SJSA1 (cell line): Measurements from ENCODE around the gene SLC24A5. TPM values are rescaled to one million over a fixed set of nuclear protein-coding genes. Genes with fewer than 3 reads are reported as not detected.

Experiments
- DNase-seq, 2 experiments: peaks; one replicate each; pipeline ENCODE4 v3.0.0-alpha.2; 2015 to 2020; ENCODE audit warnings: low spot score in 2 of 2, low read depth in 1 of 2
- H3K27ac ChIP-seq: fragments of 250-450 bp; sonication (Bioruptor Pico); 2 replicates; pipeline ENCODE4 v1.5.1; 2020; ENCODE audit warnings: mild to moderate bottlenecking, moderate library complexity
- H3K27me3 ChIP-seq: fragments of 250-450 bp; sonication (Bioruptor Pico); replicated peaks from 2 replicates; pipeline ENCODE4 v1.5.1; 2020; ENCODE audit warnings: mild to moderate bottlenecking, moderate library complexity
- H3K36me3 ChIP-seq: fragments of 250-450 bp; sonication (Bioruptor Pico); 2 replicates; pipeline ENCODE4 v1.5.1; 2020; ENCODE audit warnings: mild to moderate bottlenecking
- H3K4me1 ChIP-seq: fragments of 250-450 bp; sonication (Bioruptor Pico); replicated peaks from 2 replicates; pipeline ENCODE4 v1.6.1; 2021; ENCODE audit warnings: mild to moderate bottlenecking
- H3K4me3 ChIP-seq: fragments of 250-450 bp; sonication (Bioruptor Pico); 2 replicates; pipeline ENCODE4 v1.5.1; 2020; ENCODE audit warnings: mild to moderate bottlenecking
- H3K9me3 ChIP-seq: fragments of 250-450 bp; sonication (Bioruptor Pico); replicated peaks from 2 replicates; pipeline ENCODE4 v1.5.1; 2020; ENCODE audit warnings: mild to moderate bottlenecking
- total RNA-seq: library from RNA; depleted of rRNA; stranded (reverse); fragments of >200 nt; shearing (Covaris generic); gene quantifications from 2 replicates; pipeline ENCODE4 v1.2.3, GENCODE V29; 2014

SLC24A5 gene
- total RNA-seq, 1 experiment from 2014 or later: not detected

DNA sequence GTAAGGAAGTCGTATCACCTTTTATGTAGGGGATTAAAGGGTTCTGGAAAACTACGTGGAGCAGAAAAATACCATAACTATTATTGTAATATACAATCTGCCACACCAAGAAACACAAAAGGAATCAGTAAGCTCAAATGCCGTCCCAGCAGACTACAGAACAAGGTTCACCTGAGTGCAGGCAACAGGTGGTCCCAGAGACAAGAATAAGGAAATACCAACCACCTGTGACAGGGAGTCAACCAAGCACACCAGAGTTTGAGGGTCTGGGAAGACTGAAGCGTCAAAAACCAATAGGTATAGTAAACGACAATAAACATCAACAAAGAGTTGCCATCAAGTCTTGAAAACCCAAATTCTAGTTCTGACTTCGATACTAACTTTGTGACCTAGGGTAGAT, 12.1 kb downstream of the SLC24A5 start:
- no peak for DNase-seq
- H3K4me3 ChIP-seq: no peak overlapping the region

DNA sequence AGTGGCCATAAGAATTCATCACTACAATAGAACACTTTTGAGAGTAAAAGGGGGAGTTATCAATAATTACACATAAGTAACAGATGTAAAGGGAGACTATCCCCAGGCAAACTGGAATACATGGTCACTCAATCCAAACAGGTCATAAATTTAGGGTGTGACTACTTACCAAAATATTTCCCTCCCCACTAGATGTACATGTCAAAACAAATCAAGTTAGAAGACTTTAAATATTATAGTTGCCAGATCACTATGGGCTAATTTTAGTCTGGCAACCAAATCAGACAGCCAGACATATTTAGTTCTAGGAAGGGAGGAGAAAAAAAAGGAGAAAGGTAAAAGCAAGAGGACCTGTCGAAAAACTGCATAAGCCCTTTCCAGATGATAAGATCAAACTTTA, 23.1 kb downstream of the SLC24A5 start:
- Histone ChIP-seq H3K27ac (peak overlapping the region; percentile 28; the same call in 1 of the 2 replicates), H3K9me3 (no peaks in the 10 kb centered on the region), H3K4me1 (peaks cover 30% of the 10 kb centered on the region), H3K36me3 (no peaks in the 10 kb centered on the region), H3K4me3 (no peak overlapping the region), H3K27me3 (no peaks in the 10 kb centered on the region)
- DNase-seq: no peak

More for the DNA sequence above, 12.1 kb downstream of the SLC24A5 start:
- no peaks in the 10 kb centered on the region for H3K9me3 ChIP-seq
- H3K27me3 ChIP-seq: peaks cover 6% of the 10 kb centered on the region
- no peaks in the 10 kb centered on the region for H3K36me3 ChIP-seq
- H3K27ac ChIP-seq: no peak overlapping the region
- no peaks in the 10 kb centered on the region for H3K4me1 ChIP-seq

DNA sequence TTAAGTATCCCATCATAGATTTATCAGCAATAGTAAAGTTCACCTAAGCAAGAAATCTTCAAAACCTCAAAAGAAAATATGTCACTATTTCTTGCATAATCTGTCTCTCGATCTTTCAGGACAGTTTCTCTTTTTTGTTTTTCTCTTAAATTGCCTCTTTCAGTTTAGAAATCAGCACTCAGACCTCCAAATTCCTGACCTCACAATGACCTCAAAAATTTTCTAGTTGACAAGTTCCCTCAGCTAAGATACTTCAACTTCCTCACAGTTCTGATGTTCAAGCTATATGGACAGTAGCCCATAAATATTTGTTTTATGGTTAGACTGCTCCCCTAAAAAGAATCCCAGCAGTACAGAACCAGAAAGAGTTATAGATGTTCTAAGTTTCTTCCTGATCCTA, 24.1 kb downstream of the SLC24A5 start:
- Histone ChIP-seq H3K9me3 (no peaks in the 10 kb centered on the region), H3K27ac (peak overlapping the region; percentile 28), H3K4me1 (peaks cover 35% of the 10 kb centered on the region), H3K36me3 (no peaks in the 10 kb centered on the region), H3K27me3 (no peaks in the 10 kb centered on the region), H3K4me3 (no peak overlapping the region)
- no peak for DNase-seq

DNA sequence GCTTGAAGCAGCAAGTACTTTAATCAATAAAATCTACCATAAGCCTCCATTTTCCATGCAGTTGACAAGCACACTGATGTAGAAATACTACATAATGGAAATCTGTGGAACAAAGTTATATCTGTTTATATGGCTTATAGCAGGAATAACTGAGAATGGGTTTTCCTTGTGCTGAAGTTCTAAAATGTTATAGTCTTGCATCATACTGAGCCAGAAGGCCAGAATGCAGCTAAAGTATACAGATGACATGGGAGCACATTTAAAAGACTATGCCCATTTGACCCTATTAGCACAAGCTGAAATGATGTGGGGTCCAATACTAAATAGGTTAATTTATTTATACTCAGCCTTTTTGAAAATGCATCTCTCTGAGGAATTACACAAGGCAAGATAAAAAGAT, 25.1 kb downstream of the SLC24A5 start:
- Histone ChIP-seq H3K27me3 (no peaks in the 10 kb centered on the region), H3K9me3 (no peaks in the 10 kb centered on the region), H3K27ac (0 out of 2 replicates have a peak overlapping the region, but pooled peaks have one; percentile 28), H3K4me1 (peaks cover 45% of the 10 kb centered on the region), H3K36me3 (no peaks in the 10 kb centered on the region), H3K4me3 (no peak overlapping the region)
- DNase-seq: no peak

DNA sequence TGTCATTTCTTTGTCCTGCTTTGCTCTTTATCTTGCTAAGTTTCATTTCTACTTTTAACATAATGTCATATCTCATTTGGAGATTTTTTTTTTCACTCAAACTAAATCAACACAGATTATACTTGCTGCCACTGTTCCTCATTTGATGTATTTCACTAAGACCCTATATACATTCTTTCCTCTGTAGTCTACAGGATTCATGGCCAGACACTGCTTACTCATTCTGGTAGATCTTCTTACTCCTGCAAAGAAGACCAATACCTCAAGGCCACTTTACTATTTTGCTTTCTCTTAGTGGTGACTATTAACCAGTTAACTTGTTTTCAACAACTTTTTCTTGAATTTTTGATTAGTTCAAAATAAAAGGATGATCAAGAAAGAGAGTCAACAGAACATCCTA, 26.6 kb downstream of the SLC24A5 start:
- no peak for DNase-seq
- Histone ChIP-seq H3K27ac (no peak overlapping the region), H3K36me3 (no peaks in the 10 kb centered on the region), H3K9me3 (no peaks in the 10 kb centered on the region), H3K4me1 (peaks cover 45% of the 10 kb centered on the region), H3K4me3 (no peak overlapping the region), H3K27me3 (no peaks in the 10 kb centered on the region)

DNA sequence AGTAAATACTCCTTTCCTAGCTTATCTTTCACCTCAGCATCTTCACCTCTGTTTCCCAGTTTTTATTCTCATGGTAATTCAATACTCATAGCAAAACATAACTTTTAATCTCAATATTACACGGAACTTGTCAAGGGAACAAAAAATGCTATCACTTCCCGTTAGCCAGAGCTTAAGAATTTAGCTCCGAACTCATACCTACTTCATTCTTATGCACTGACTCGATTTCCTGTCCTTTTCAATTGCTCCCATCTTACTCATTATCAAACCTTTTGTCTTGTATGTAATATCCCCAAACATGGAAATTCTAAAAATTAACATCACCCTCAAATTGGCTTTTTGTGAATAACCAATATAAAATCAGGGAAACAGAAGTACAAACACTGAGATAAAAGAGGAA, 29.1 kb downstream of the SLC24A5 start:
- DNase-seq: peak in 1 of 2 experiments; percentile 62
- no peak overlapping the region for H3K4me3 ChIP-seq
- H3K27ac ChIP-seq: peak overlapping the region; percentile 86
- H3K36me3 ChIP-seq: no peaks in the 10 kb centered on the region
- peaks cover 31% of the 10 kb centered on the region for H3K4me1 ChIP-seq
- no peaks in the 10 kb centered on the region for H3K9me3 ChIP-seq
- H3K27me3 ChIP-seq: no peaks in the 10 kb centered on the region

DNA sequence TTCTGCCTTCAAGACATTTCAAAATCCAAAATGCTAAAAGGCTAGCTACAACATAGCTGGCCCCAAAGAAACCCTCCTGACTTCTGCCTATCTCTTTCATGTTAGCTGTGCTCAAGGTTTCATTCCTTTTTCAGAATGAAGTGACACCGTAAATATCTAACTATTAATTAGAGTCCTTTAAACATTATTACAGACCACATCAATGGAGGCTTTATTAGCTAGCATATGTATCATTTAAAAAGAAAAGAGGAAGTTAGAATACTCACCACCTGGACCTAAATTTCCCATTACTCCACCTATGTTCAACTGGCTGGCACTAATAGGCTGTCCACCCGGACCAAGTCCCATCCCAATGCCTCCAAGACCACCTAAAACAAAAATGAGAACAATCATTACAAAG, 32.7 kb downstream of the SLC24A5 start:
- Histone ChIP-seq H3K4me3 (no peak overlapping the region), H3K27me3 (0 out of 2 replicates have a peak, but pooled peaks cover 3% of the 10 kb centered on the region), H3K27ac (no peak overlapping the region), H3K36me3 (no peaks in the 10 kb centered on the region), H3K9me3 (no peaks in the 10 kb centered on the region), H3K4me1 (peaks cover 15% of the 10 kb centered on the region)
- DNase-seq: no peak

DNA sequence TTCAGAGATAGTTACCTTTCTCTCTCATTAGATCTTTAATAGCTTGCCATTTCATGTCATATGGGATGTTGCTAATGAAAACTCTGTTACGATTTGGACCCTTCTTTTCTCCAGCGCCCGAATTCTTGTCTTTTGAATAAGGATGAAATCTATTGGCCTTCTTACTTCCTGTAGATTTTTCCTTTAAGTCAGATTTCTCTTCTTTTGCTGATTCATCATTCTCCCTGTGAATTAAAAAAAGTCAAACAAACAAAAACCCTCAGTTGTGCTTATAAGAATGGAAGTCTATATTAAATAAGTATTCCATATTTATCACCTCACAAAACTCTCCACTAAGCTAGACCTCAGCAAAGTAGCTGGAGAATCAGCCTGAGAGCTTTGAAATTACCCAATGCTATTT, 47.8 kb downstream of the SLC24A5 start:
- H3K4me1 ChIP-seq: peaks cover 16% of the 10 kb centered on the region
- H3K27ac ChIP-seq: peak overlapping the region; percentile 33; the same call in 1 of the 2 replicates
- no peaks in the 10 kb centered on the region for H3K36me3 ChIP-seq
- no peaks in the 10 kb centered on the region for H3K27me3 ChIP-seq
- DNase-seq: no peak
- H3K4me3 ChIP-seq: no peak overlapping the region
- no peaks in the 10 kb centered on the region for H3K9me3 ChIP-seq

DNA sequence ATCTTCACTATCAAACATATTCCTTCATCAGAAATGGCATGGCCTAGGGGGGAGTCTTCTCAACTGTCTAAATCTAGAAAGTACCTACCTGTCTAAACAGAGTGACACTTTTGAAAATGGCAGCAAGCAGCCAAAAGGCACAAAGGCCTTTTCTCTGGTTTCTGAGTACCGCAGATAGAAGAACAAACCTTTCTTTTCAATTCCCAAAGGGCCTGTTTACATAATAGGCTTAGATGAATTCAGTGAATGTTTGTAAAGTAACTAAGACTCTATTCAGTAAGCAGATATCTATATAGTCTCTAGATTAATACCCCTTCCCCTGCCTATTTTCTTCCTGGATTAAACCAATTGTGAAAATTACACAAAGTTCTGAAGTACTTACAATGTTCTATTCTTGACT, 50.2 kb downstream of the SLC24A5 start:
- Histone ChIP-seq H3K9me3 (no peaks in the 10 kb centered on the region), H3K27ac (no peak overlapping the region), H3K4me1 (peaks cover 16% of the 10 kb centered on the region), H3K36me3 (no peaks in the 10 kb centered on the region), H3K4me3 (no peak overlapping the region), H3K27me3 (no peaks in the 10 kb centered on the region)
- no peak for DNase-seq

DNA sequence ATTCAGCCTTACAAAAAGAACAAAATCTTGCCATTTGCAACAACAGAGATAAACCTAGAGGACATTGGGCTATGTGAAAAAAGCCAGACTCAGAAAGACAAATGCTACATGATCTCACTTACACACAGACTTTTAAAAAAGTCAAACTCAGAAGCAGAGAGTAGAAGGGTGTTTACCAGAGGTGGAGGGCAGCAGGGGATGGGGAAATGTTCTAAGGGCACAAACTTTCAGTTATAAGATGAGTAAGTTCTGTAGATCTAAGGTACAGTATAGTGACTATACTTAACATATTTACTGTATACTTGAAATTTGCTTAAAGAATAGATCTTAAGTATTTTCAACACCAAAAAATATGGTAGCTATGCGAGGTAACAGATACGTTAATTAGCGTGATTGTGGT, 54.3 kb downstream of the SLC24A5 start:
- Histone ChIP-seq H3K27ac (no peak overlapping the region), H3K27me3 (peaks cover 7% of the 10 kb centered on the region), H3K4me3 (no peak overlapping the region), H3K36me3 (no peaks in the 10 kb centered on the region), H3K4me1 (0 out of 2 replicates have a peak, but pooled peaks cover 4% of the 10 kb centered on the region), H3K9me3 (no peaks in the 10 kb centered on the region)
- no peak for DNase-seq

DNA sequence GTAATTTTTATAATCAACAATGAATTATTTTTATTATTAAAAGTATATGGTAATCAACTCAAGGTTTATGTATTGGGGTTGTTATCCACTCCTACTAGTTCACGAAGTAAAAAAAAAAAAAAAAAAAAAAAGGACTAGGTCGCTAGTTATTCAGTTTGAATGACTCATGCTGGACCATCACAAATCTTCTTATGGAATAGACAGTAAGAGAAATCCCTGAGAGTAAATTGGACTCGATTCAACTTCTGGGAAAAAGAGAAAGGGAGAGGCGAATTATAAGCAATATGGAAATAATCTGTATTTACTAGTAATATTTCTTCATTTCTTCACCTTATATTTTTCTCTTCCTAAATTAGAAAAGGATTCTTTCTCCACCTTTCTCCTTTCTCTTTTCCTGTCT, 55.3 kb downstream of the SLC24A5 start:
- no peak overlapping the region for H3K27ac ChIP-seq
- no peak for DNase-seq
- no peaks in the 10 kb centered on the region for H3K36me3 ChIP-seq
- 0 out of 2 replicates have a peak, but pooled peaks cover 4% of the 10 kb centered on the region for H3K4me1 ChIP-seq
- peaks cover 7% of the 10 kb centered on the region for H3K27me3 ChIP-seq
- no peaks in the 10 kb centered on the region for H3K9me3 ChIP-seq
- H3K4me3 ChIP-seq: no peak overlapping the region

DNA sequence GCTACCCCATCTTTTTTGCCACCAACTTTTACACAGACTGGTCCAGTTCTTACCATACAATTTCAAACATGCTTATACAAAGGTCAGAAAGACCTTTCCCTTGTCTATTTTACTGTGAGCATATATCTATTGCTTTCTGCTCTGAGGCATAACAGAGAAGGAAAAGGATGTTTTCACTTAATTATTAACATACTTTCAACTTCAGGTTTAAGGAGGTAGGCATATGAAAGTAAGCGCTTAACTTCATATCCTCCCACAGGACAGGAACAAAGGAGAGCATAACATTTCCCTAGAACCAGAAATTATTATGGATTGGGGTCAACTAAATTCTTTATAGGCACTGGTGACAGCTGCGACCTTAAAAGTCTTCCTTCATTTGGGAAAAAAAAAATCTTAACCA, 56.2 kb downstream of the SLC24A5 start:
- no peak for DNase-seq
- no peaks in the 10 kb centered on the region for H3K9me3 ChIP-seq
- no peak overlapping the region for H3K27ac ChIP-seq
- 0 out of 2 replicates have a peak, but pooled peaks cover 4% of the 10 kb centered on the region for H3K4me1 ChIP-seq
- no peak overlapping the region for H3K4me3 ChIP-seq
- peaks cover 7% of the 10 kb centered on the region for H3K27me3 ChIP-seq
- no peaks in the 10 kb centered on the region for H3K36me3 ChIP-seq

DNA sequence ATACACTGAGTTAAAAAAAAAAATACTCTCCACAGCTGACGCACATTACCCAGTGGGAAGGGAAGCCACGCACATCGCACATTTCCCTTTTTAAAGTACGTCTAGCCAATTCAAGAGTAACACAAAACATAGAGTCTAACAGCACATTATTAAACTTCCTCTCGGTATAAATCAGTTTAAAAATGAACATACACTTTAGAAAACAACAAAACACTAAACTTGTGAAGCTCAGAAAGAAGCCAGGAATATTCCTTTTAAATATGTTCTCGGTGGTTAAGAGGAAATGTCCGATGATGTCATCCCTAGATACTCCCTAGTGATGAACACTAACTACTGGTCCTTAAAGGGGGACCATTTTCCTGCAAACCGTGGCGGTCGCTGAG, 56.6 kb downstream of the SLC24A5 start:
- no peaks in the 10 kb centered on the region for H3K9me3 ChIP-seq
- no peak for DNase-seq
- H3K27ac ChIP-seq: no peak overlapping the region
- H3K27me3 ChIP-seq: peaks cover 7% of the 10 kb centered on the region
- peak overlapping the region; percentile 59 for H3K4me3 ChIP-seq
- H3K36me3 ChIP-seq: no peaks in the 10 kb centered on the region
- H3K4me1 ChIP-seq: 0 out of 2 replicates have a peak, but pooled peaks cover 4% of the 10 kb centered on the region

DNA sequence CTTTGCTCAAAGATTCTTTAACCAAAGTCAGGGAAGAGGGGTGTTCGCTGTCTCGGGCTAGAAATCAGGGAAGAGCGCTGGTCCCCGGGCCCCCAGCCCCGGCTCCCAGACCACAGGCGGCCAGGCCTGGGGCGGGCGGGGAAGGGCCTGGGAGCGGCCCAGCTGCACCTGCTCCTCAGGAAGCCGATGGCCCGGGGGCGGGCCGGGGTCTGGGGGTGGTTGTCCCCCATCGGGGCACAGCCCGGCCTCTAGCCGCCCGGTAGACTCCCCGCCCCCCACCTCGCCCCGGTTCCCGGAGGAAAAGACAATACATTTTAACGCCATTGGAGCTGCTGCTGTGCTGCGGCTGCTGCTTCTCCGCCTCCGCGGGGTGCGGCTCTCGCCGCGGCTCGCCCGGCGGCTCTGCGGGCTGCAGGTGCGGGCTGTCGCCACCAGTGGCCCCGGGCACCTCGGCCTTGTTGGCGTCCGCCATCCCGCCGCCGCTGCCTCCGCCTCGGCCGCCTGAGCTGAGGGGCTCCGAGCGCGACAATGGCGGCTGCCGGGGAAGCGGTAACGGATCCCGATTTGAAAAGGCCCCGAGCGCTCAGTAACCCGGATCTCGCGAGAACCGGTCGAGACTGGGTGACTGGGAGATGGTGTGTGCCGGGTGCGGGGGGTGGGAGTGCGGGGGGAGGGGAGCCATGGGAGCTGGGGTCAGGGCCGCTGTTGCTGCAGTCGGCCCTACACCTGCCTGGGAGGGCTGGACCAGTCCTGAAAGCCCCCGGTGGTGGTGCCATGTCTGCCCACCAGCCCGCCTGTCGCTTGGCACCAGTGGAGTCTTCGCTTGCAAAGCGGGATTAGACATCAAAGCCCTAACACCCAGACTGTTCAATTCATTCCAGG, 57.2 kb downstream of the SLC24A5 start, which contains the start of gene MYEF2:
Gene MYEF2, minus strand, starts transcription at position 530 of the 882 bp plus-strand sequence. Its CDS starts 58 bp downstream, at position 472.
- Histone ChIP-seq H3K36me3 (no peaks in the 10 kb centered on the region), H3K27ac (peak within 1 kb of the TSS; percentile 28; the same call in 1 of the 2 replicates), H3K4me1 (0 out of 2 replicates have a peak, but pooled peaks cover 4% of the 10 kb centered on the region), H3K4me3 (peak within 1 kb of the TSS; percentile 59), H3K9me3 (no peaks in the 10 kb centered on the region), H3K27me3 (peaks cover 7% of the 10 kb centered on the region)
- peak; percentile 26 to 49 for DNase-seq
